ENCODE data around the gene EMC8. TPM values are rescaled to one million over a fixed set of nuclear protein-coding genes. Genes with fewer than 3 reads are reported as not detected.
"Not testable (repeated sequence)": the region's sequence is repeated elsewhere in the genome, so short reads cannot be mapped to it uniquely, and the experiment has no call there.

The EMC8 gene
- total and polyA plus RNA-seq, 5 donors = 13.8 to 22.0 (median 20.3) TPM

- H3K4me1 ChIP-seq (ENCODE audit: control insufficient read depth, insufficient read depth, low read length) = no peaks in the 10 kb centered on the region
- DNase-seq (no peak), ATAC-seq (no peak)
- 83% methylated on average over 9 of the region's 9 CpGs for WGBS
- H3K27me3 ChIP-seq (ENCODE audit: control insufficient read depth, insufficient read depth) = no peaks in the 10 kb centered on the region
- peaks cover 3% of the 10 kb centered on the region for H3K9me3 ChIP-seq (ENCODE audit: control insufficient read depth, low read length)
- no peak overlapping the region for H3K4me3 ChIP-seq (ENCODE audit: low read length)
- intact Hi-C loops (cut with DNase I) = no loop called here
- H3K27ac ChIP-seq (ENCODE audit: low read length) = no peak overlapping the region
Observed at GRCh38 chr16:85842435-85842834, 43.1 kb upstream of the EMC8 start.

GRCh38 chr16:85840801-85841200 lies 41.5 kb upstream of the EMC8 start:
- DNase-seq (no peak), ATAC-seq (no peak)
- no peaks in the 10 kb centered on the region for H3K4me1 ChIP-seq (ENCODE audit: control insufficient read depth, insufficient read depth, low read length)
- no peak overlapping the region for H3K27ac ChIP-seq (ENCODE audit: low read length)
- WGBS = 88% methylated on average over 10 of the region's 10 CpGs
- intact Hi-C loops (cut with DNase I) = no loop called here
- H3K27me3 ChIP-seq (ENCODE audit: control insufficient read depth, insufficient read depth) = no peaks in the 10 kb centered on the region
- H3K4me3 ChIP-seq (ENCODE audit: low read length) = no peak overlapping the region
- peaks cover 3% of the 10 kb centered on the region for H3K9me3 ChIP-seq (ENCODE audit: control insufficient read depth, low read length)

GRCh38 chr16:85840395-85840794 lies 41.1 kb upstream of the EMC8 start:
- no peak overlapping the region for H3K27ac ChIP-seq (ENCODE audit: low read length)
- H3K4me1 ChIP-seq (ENCODE audit: control insufficient read depth, insufficient read depth, low read length) = no peaks in the 10 kb centered on the region
- no peak for ATAC-seq
- H3K9me3 ChIP-seq (ENCODE audit: control insufficient read depth, low read length) = peaks cover 3% of the 10 kb centered on the region
- intact Hi-C loops (cut with DNase I) = no loop called here
- no peaks in the 10 kb centered on the region for H3K27me3 ChIP-seq (ENCODE audit: control insufficient read depth, insufficient read depth)
- no peak for DNase-seq
- 85% methylated on average over 9 of the region's 9 CpGs for WGBS
- H3K4me3 ChIP-seq (ENCODE audit: low read length) = no peak overlapping the region

GRCh38 chr16:85839681-85840240 lies 40.4 kb upstream of the EMC8 start:
- DNase-seq (no peak), ATAC-seq (no peak)
- Histone ChIP-seq H3K27ac (ENCODE audit: low read length) (no peak overlapping the region), H3K4me3 (ENCODE audit: low read length) (no peak overlapping the region), H3K4me1 (ENCODE audit: control insufficient read depth, insufficient read depth, low read length) (no peaks in the 10 kb centered on the region), H3K9me3 (ENCODE audit: control insufficient read depth, low read length) (peaks cover 3% of the 10 kb centered on the region), H3K27me3 (ENCODE audit: control insufficient read depth, insufficient read depth) (no peaks in the 10 kb centered on the region)
- 89% methylated on average over 24 of the region's 24 CpGs for WGBS
- intact Hi-C loops (cut with DNase I) = no loop called here

- no peaks in the 10 kb centered on the region for H3K27me3 ChIP-seq (ENCODE audit: control insufficient read depth, insufficient read depth)
- ATAC-seq = no peak
- no peak overlapping the region for H3K4me3 ChIP-seq (ENCODE audit: low read length)
- DNase-seq = no peak
- H3K9me3 ChIP-seq (ENCODE audit: control insufficient read depth, low read length) = peaks cover 3% of the 10 kb centered on the region
- WGBS = 90% methylated on average over 21 of the region's 21 CpGs
- no peaks in the 10 kb centered on the region for H3K4me1 ChIP-seq (ENCODE audit: control insufficient read depth, insufficient read depth, low read length)
- H3K27ac ChIP-seq (ENCODE audit: low read length) = no peak overlapping the region
- intact Hi-C loops (cut with DNase I) = no loop called here
Observed at GRCh38 chr16:85838876-85839585, 39.7 kb upstream of the EMC8 start.

- ATAC-seq = no peak
Observed at GRCh38 chr16:85838381-85838780, 39.0 kb upstream of the EMC8 start.

GRCh38 chr16:85837654-85838053 lies 38.3 kb upstream of the EMC8 start:
- not testable (repeated sequence) for H3K9me3 ChIP-seq (ENCODE audit: control insufficient read depth, low read length); H3K27me3 ChIP-seq (ENCODE audit: control insufficient read depth, insufficient read depth)

More at GRCh38 chr16:85838381-85838780, 39.0 kb upstream of the EMC8 start:
- Histone ChIP-seq H3K9me3 (ENCODE audit: control insufficient read depth, low read length) (peaks cover 3% of the 10 kb centered on the region), H3K4me1 (ENCODE audit: control insufficient read depth, insufficient read depth, low read length) (no peaks in the 10 kb centered on the region), H3K4me3 (ENCODE audit: low read length) (no peak overlapping the region), H3K27ac (ENCODE audit: low read length) (no peak overlapping the region), H3K27me3 (ENCODE audit: control insufficient read depth, insufficient read depth) (no peaks in the 10 kb centered on the region)
- DNase-seq = no peak
- WGBS = 77% methylated on average over 11 of the region's 11 CpGs
- intact Hi-C loops (cut with DNase I) = no loop called here

GRCh38 chr16:85836706-85837582 lies 37.6 kb upstream of the EMC8 start:
- DNase-seq (no peak), ATAC-seq (no peak)
- Histone ChIP-seq H3K4me1 (ENCODE audit: control insufficient read depth, insufficient read depth, low read length) (no peaks in the 10 kb centered on the region), H3K4me3 (ENCODE audit: low read length) (no peak overlapping the region), H3K27me3 (ENCODE audit: control insufficient read depth, insufficient read depth) (no peaks in the 10 kb centered on the region), H3K27ac (ENCODE audit: low read length) (no peak overlapping the region), H3K9me3 (ENCODE audit: control insufficient read depth, low read length) (no peaks in the 10 kb centered on the region)
- 74% methylated on average over 24 of the region's 24 CpGs for whole genome bisulfite sequencing
- intact Hi-C loops (cut with DNase I) = no loop called here

More at GRCh38 chr16:85837654-85838053, 38.3 kb upstream of the EMC8 start:
- H3K27ac ChIP-seq (ENCODE audit: low read length); H3K4me1 ChIP-seq (ENCODE audit: control insufficient read depth, insufficient read depth, low read length); DNase-seq; ATAC-seq; H3K4me3 ChIP-seq (ENCODE audit: low read length); intact Hi-C loops (cut with DNase I): not testable (repeated sequence)
- WGBS = 88% methylated on average over 4 of the region's 4 CpGs

- no peaks in the 10 kb centered on the region for H3K27me3 ChIP-seq (ENCODE audit: control insufficient read depth, insufficient read depth)
- no peaks in the 10 kb centered on the region for H3K9me3 ChIP-seq (ENCODE audit: control insufficient read depth, low read length)
- intact Hi-C loops (cut with DNase I) = no loop called here
- WGBS = 63% methylated on average over 22 of the region's 22 CpGs
- DNase-seq (no peak), ATAC-seq (no peak)
- no peak overlapping the region for H3K4me3 ChIP-seq (ENCODE audit: low read length)
- H3K4me1 ChIP-seq (ENCODE audit: control insufficient read depth, insufficient read depth, low read length) = no peaks in the 10 kb centered on the region
- H3K27ac ChIP-seq (ENCODE audit: low read length) = no peak overlapping the region
Observed at GRCh38 chr16:85835956-85836705, 36.8 kb upstream of the EMC8 start.

- no peaks in the 10 kb centered on the region for H3K4me1 ChIP-seq (ENCODE audit: control insufficient read depth, insufficient read depth, low read length)
- DNase-seq = no peak
- H3K27me3 ChIP-seq (ENCODE audit: control insufficient read depth, insufficient read depth) = no peaks in the 10 kb centered on the region
- H3K9me3 ChIP-seq (ENCODE audit: control insufficient read depth, low read length) = no peaks in the 10 kb centered on the region
- 73% methylated on average over 21 of the region's 21 CpGs for WGBS
- no peak overlapping the region for H3K27ac ChIP-seq (ENCODE audit: low read length)
- no peak overlapping the region for H3K4me3 ChIP-seq (ENCODE audit: low read length)
- ATAC-seq = no peak
- intact Hi-C loops (cut with DNase I) = no loop called here
Observed at GRCh38 chr16:85835227-85835751, 35.9 kb upstream of the EMC8 start.

Data from right cardiac atrium (tissue), 5 donors.